BE2C (cell line): ENCODE measurements around the gene ATP11A.

ENCODE experiments used
- DNase-seq: peaks from one replicate; pipeline ENCODE4 v3.0.0-alpha.2; 2020
- H3K27me3 ChIP-seq: fragments of 250-450 bp; sonication (Bioruptor Pico); 2 replicates; pipeline ENCODE4 v1.5.1; 2020; ENCODE audit warnings: mild to moderate bottlenecking
- H3K36me3 ChIP-seq: fragments of 250-450 bp; sonication (Bioruptor Pico); 2 replicates; pipeline ENCODE4 v1.5.1; 2020; ENCODE audit warnings: mild to moderate bottlenecking
- H3K4me1 ChIP-seq: fragments of 250-450 bp; sonication (Bioruptor Pico); 2 replicates; pipeline ENCODE4 v1.5.1; 2020
- H3K4me3 ChIP-seq: 2 replicates; pipeline ENCODE4 v1.5.1; 2011; ENCODE audit warnings: low read depth, low read length
- H3K9me3 ChIP-seq: fragments of 250-450 bp; sonication (Bioruptor Pico); 2 replicates; pipeline ENCODE4 v1.5.1; 2020
- CTCF ChIP-seq: IDR thresholded peaks from 2 replicates; pipeline ENCODE4 v1.5.1; 2012; ENCODE audit warnings: mild to moderate bottlenecking, low read depth, low read length

The ATP11A gene

DNA sequence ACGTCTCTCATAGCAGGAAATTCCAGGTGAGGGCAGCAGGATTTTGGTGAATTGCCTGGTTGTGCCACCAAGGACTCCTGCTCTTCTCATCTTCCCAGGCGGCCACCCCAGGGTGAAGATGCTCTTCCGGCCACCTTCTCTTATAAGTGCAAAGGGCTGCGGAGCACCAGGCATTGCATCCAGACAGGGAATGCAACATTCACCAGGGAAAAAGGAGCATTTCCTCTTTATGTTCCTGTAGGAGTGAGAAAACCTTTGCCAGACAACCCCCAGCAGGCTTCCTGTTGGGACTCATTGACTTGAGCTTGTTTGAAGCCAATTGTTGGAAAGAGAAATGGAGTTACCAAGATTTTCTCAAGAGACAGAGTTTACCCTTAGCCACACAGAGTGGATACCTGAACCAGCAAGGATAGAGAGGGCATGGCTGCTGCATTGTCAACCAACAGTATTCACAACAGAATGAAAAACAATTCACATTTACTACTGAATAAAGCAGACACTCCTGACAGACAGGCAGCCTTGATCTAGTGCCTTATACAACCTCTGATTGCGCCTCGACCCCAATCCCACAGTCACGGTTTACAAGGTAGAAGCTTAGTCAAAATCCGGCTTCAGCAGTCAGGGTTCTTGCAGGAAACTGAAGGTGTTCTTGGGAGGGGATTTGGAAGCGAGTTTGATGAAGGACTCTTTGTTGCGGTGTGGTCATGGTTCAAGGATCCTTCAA lies 1.8 kb upstream of the ATP11A start:
- DNase-seq, result no peak
- no peak overlapping the region for H3K4me3 ChIP-seq

GRCh38 chr13:112688560-112689302 lies 1.1 kb upstream of the ATP11A start:
- peaks cover 21% of the 10 kb centered on the region for H3K27me3 ChIP-seq
- H3K4me3 ChIP-seq, result peak overlapping the region; percentile 80
- no peak for DNase-seq
- no peaks in the 10 kb centered on the region; the same call in 1 of the 2 replicates for H3K36me3 ChIP-seq
- peaks cover 18% of the 10 kb centered on the region for H3K4me1 ChIP-seq
- TF ChIP-seq CTCF, result no peak
- no peaks in the 10 kb centered on the region for H3K9me3 ChIP-seq

More for the DNA sequence above, 1.8 kb upstream of the ATP11A start:
- peaks cover 21% of the 10 kb centered on the region for H3K27me3 ChIP-seq
- no peaks in the 10 kb centered on the region for H3K9me3 ChIP-seq
- H3K36me3 ChIP-seq, result no peaks in the 10 kb centered on the region; the same call in 1 of the 2 replicates
- no peak for TF ChIP-seq CTCF
- peaks cover 12% of the 10 kb centered on the region for H3K4me1 ChIP-seq

DNA sequence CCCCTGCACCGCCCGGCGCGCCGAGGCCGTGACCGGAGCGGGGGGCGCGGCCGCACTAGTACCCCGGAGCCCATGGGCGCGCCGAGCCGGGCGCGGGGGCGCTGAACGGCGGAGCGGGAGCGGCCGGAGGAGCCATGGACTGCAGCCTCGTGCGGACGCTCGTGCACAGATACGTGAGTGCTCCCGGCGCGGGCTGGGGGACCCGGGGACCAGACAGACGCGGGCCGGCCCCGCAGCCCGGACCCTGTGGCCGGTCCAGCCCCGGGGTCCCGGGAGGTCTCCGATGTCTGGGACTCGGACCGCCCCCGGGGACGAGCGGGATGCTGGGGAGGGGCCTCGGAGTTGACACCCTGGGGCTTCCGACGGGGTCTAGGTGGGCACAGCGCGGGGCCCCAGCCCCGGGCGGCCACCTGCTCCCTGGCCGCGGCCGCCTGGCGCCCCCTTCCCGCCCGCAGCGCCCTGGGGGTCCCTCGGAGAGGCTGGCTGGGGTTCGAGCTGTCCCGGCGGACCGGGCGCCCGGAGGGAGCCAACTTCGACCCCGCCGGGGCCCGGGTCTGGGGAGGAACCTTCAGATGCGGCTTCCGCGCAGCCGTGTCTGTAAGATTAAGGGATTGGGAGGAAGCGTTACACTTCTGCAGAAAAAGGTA lies 568 bp downstream of the ATP11A start:
- TF ChIP-seq CTCF, result no peak
- peaks cover 21% of the 10 kb centered on the region for H3K27me3 ChIP-seq
- no peak for DNase-seq
- H3K36me3 ChIP-seq, result no peaks in the 10 kb centered on the region; the same call in 1 of the 2 replicates
- peak overlapping the region; percentile 80 for H3K4me3 ChIP-seq
- H3K4me1 ChIP-seq, result peaks cover 22% of the 10 kb centered on the region
- no peaks in the 10 kb centered on the region for H3K9me3 ChIP-seq

DNA sequence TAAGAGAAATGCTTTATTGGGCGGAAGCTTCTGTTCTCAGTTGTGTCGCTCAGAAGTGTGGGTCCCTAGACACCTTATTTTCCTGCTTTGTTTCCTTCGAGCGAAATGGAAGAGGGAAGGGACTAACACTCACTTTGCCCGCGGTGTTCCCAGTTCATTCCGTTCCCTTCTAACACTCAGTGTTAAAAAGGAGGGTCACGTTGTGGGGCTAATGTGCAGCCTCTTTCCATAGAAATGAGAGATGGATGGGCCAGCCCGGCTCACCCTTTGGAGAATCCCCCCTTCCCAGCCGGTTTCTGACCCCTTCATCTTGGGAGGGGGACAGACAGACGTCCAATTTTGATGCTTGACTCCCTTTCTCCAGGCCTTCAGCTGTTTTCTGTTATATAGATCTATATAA lies 2.3 kb downstream of the ATP11A start:
- H3K36me3 ChIP-seq, result no peaks in the 10 kb centered on the region; the same call in 1 of the 2 replicates
- H3K9me3 ChIP-seq, result no peaks in the 10 kb centered on the region
- no peak for TF ChIP-seq CTCF
- H3K27me3 ChIP-seq, result peaks cover 21% of the 10 kb centered on the region
- peak overlapping the region; percentile 80 for H3K4me3 ChIP-seq
- H3K4me1 ChIP-seq, result peaks cover 22% of the 10 kb centered on the region
- DNase-seq, result no peak

DNA sequence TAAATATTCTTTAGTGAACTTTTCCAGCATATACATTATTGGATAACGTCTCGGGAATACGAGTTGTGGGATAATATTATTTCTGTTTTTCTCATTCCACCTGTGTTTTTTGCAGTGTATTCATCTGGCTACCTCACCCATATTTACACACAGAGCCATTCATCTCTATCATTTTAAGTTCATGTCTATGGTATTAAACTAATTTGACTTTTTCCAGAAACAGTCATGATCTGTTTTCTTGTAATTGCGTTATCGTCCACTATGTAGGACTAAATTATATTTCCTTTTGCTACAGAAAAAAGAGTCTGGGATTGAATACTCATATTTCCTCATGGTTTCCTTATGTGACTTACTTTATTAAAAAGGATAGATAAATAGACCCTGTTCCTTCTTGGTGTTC lies 2.7 kb downstream of the ATP11A start:
- Histone ChIP-seq H3K27me3 (peaks cover 21% of the 10 kb centered on the region), H3K4me3 (peak overlapping the region; percentile 80), H3K36me3 (no peaks in the 10 kb centered on the region; the same call in 1 of the 2 replicates), H3K4me1 (peaks cover 22% of the 10 kb centered on the region), H3K9me3 (no peaks in the 10 kb centered on the region)
- no peak for DNase-seq
- no peak for TF ChIP-seq CTCF
